HG03064 (cell line): ENCODE measurements around the gene KIAA1328.
"Not testable (repeated sequence)": the region's sequence is repeated elsewhere in the genome, so short reads cannot be mapped to it uniquely, and the experiment has no call there.

Experiments used
- ATAC-seq: cut with Tn5 transposase; IDR thresholded peaks from one replicate; pipeline ENCODE4 v1.9.1; 2021; ENCODE audit warnings: low read depth; ENCODE audit not compliant: unreplicated experiment

Gene KIAA1328

DNA sequence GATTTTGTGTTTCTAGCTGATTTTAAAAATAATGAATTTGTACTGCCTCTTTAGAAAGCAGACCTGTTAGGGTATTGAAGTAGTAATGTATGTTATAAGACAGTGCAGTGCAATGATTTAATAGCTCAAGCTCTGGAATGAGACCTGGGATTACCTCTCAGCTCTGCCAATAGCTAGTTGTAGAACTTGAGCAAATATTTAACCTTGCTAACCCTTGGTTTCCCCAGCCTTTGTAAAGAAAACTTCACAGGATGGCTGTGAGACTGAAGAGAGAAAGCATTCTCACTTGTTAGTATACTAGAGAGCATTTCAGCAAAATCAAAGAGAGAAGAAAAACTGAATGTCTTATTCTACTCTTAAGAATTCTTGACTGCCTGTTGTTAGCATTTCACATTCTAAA, 293.9 kb downstream of the KIAA1328 start:
- ATAC-seq, result no peak

DNA sequence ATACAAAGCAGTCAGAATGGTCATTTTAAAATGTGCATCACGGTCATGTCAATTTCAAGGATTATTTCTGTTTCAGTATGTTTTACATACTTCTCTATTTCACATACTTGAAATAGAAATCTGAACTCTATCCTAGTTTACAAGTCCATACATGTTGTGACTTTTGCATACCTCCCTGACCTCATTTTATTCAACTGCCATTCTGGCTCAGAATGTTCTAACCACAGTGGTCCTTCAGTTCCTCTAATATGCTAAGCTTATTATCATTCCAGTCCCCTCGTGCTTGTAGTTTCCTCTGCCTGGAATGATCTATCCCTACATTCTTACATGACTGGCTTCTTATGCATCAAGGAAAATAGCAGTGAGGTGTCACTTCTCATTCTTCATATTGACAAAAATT, 295.6 kb downstream of the KIAA1328 start:
- ATAC-seq, result no peak

GRCh38 chr18:37135177-37135576, 306.2 kb downstream of the KIAA1328 start:
- no peak for ATAC-seq

GRCh38 chr18:37138456-37138855, 309.5 kb downstream of the KIAA1328 start:
- ATAC-seq, result no peak

GRCh38 chr18:37139876-37140275, 310.9 kb downstream of the KIAA1328 start:
- ATAC-seq, result no peak

DNA sequence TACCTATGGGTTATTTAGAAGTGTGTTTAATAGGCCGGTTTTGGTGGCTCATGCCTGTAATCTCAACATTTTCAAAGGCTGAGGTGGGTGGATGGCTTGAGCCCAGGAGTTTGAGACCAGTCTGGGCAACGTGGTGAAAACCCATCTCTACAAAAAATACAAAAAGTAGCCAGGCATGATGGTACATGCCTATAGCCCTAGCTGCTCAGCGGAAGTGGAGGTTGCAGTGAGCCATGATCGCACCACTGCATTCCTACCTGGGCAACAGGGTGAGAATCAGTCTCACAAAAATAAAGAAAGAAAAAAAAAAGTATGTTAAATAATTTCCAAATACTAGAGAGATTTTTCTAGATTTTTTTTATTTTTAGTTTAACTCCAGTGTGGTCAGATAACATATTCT, 316.0 kb downstream of the KIAA1328 start:
- ATAC-seq, result no peak

DNA sequence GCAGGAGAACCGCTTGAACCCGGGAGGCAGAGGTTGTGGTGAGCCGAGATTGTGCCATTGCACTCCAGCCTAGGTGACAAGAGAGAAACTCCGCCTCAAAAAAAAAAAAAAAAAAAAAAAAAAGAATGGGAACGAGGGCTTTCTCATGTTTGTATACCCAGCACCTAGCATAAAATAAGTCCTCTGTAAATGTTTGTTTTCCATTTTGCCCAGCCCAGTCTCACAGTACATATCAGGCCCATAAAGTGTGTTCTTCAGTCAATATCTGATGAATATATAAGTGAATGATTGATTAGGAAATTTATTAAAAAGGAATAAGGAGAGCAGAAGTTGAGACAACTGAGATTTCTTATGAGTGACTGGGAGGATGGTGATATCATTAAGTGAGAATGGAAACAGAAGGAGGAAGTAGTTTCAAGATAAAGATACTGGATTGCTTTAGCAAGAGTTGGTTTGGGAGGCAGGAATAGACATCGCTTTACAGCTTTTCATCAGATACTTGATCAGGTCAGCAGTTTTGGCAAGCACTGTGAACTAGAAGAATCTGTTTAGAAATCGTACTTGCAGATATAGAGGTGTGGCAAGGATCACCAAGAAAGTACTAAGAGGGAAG, 327.5 kb downstream of the KIAA1328 start:
- no peak for ATAC-seq

GRCh38 chr18:37160038-37160820, 331.3 kb downstream of the KIAA1328 start:
- ATAC-seq, result no peak

DNA sequence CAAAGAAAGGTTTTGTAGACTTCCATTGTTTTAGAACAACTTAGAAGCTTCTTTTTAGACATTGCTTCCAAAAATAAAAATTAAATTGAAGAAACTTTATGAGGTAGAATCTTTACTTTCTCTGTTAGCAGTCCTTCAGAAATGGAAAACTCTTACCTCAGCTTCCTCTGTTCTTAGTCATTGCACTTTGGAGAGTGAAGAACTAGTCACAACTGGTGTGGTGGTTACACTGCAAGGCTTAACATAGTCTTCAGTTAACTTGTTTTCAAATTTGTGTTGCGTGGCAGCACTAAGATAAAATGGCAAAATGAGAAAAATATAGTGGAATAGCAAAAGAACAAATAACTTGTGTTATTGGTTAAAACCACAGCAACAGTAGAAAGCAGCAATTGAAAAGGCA, 332.6 kb downstream of the KIAA1328 start:
- no peak for ATAC-seq

DNA sequence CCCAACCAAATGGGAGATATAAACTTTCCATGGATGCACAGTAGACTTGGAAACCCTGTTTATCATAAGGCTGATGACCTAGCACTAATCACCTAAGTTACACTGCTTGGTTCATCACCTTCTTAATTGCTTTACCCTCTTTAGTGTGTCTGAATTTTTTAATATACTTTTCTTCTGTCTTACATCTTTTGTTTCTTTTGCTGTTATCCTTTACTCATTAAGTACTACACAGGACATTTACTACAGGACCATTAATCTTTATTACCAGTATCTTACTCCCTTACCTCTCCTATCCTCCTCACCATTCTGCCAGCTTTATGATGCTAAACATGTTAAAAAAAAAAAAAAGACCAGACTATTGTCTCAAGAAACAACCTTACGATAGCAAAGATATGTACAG, 333.6 kb downstream of the KIAA1328 start:
- no peak for ATAC-seq

DNA sequence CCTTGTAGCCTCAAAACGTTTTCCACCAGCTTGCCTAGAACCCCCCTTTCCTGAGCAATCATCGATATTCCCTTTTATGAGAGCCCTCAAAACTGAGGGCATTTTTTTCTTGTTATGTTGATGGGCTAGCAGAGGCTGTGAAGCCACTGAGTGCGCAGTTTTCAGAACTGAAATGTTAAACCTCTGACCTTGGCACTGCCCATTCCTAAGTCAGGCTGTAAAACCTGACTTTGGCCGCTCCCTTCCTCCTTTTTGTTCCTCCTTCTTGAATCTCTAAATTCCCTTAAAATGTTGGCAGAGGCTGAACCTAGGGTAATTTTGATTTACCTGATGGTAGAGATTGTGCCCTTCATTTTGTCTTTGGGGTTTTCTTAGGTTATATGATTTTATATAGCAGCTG, 334.2 kb downstream of the KIAA1328 start:
- no peak for ATAC-seq

GRCh38 chr18:37166491-37166890, 337.6 kb downstream of the KIAA1328 start:
- ATAC-seq, result no peak

DNA sequence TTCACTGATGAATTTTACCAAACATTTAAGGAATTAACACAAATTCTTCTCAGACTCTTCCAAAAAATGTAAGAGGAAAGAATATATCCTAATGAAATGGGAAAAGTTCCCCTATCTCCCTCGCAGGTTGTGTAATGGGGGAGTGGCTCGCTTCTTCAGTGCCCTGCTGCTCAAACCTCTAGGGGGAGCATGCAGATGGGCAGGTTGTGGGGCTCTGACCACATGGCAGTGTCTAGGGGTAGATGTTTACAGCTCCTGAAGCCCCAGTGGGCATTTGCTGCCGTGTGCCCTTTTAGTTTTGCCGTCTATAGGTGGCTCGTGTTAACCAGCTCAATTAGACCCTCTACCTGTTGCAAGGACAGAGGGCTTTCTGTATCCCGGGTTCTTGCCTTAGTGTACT, 338.0 kb downstream of the KIAA1328 start:
- not testable (repeated sequence) for ATAC-seq

GRCh38 chr18:37170984-37171383, 342.1 kb downstream of the KIAA1328 start:
- no peak for ATAC-seq

DNA sequence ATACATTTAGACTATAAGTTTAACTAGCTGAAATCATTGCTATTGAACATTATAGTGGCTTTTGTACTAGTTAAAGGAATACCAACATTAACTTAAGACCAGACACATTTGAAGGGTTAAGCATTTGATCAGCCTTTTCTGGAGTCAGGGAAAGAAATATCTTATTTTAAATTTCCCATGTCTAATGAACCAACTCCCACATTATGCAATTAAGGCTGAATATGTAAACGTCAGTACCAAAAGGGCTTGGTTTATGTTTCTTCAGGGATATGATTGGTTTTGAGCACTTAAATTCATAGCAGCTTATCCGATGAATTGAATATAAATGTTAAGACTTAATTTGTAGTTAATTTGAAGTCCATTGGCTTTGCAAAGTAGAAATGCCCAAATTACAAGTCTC, 344.5 kb downstream of the KIAA1328 start:
- no peak for ATAC-seq

DNA sequence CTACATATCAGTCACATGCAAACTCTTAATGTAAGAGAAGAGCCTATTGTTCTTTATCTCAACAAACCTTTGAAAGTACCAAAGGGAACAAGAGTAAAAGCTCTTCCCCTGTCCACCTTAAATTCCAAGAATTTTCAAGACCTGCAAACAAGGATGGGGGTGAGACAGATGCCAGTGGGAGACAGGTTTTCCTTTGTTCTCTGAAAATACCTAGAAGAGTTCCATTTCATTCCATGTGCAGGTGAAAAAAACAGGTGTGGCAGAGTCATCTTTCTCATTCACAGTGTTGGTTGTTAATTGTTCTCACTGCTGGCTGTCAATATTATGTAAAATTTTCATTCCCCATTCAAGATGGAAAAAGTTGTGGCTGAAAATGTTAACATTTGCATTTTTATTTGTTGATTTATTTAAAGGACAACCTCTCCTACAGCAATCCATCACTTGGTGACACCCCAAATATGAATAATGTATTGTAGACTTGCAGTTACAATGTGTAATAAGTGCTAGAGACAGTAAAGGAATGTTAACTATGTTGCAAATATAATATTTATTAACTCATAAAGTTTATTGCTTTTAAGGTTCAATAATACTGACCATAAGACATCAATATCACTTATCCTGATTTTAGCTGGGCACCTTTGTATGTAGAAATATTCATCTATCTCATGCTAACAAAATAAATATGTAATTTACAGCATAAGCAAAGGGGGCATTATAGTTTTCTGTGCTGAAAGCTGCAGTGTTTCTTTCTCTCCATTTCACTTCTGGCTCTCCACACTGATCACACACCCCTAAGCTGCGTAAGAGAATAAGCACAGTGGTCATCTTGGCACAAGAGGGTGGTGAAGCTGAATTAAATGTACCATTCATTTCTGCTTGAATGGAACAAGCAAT, 347.0 kb downstream of the KIAA1328 start:
- no peak for ATAC-seq

DNA sequence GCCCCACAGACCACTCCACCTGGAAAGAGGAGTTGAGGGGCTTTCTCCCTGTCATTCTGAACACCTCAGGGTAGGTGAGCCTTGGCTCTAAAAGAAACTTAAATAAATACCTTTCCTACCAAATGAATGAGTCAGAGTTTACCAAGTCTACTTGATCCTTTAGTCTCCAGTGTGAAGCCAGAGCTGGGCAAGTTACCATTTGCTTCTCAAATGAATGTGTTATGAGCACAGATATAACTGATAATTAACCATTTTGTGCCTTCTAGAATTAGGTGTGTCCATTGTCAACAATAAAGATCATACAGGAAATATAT, 347.7 kb downstream of the KIAA1328 start:
- no peak for ATAC-seq

- ATAC-seq, result no peak
These were observed 350.5 kb downstream of the KIAA1328 start for GRCh38 chr18:37179384-37179783.

- ATAC-seq, result no peak
These were observed 351.2 kb downstream of the KIAA1328 start for GRCh38 chr18:37180086-37180485.

GRCh38 chr18:37182340-37183135, 353.6 kb downstream of the KIAA1328 start:
- ATAC-seq, result no peak
